GM18498 (cell line): Measurements from ENCODE around the gene ZP3.
"Not testable (repeated sequence)": the region's sequence is repeated elsewhere in the genome, so short reads cannot be mapped to it uniquely, and the experiment has no call there.

Source experiments
- ATAC-seq: cut with Tn5 transposase; IDR thresholded peaks from one replicate; pipeline ENCODE4 v1.9.1; 2021; ENCODE audit warnings: mild to moderate bottlenecking, moderate library complexity; ENCODE audit not compliant: unreplicated experiment

Gene ZP3

DNA sequence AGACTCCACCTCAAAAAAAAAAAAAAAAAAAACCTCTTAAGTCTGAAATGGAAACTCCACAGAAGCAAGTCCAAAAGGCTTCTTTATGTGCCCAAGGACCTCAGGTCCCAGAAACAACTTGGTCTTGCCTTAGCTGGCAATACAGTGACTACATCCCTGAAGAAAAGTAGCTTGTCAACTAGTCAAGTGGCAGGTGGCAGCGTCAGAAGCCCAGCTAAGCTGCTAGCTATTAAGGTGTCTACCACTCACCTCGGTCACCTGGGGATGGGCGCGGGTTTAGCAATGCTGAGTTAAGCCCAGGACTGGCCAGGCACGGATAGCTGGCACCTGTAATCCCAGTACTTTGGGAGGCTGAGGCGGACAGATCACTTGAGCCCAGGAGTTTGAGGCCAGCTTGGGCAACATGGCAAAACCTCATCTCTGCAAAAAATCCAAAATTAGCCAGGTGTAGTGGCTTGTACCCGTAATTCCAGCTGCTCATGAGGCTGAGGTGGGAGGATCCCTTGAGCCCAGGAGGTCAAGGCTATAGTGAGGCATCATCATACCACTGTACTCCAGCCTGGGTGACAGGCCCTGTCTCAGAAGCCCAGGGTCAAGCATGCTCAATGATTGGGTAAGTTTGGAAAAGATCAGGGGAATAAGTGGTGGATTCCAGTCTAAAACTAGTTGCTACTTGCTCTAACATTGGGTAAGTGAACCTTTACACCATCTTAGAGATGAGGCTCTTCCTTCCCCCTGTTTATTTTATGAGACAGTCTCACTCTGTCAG is 14.6 kb downstream of the ZP3 start:
- not testable (repeated sequence) for ATAC-seq

DNA sequence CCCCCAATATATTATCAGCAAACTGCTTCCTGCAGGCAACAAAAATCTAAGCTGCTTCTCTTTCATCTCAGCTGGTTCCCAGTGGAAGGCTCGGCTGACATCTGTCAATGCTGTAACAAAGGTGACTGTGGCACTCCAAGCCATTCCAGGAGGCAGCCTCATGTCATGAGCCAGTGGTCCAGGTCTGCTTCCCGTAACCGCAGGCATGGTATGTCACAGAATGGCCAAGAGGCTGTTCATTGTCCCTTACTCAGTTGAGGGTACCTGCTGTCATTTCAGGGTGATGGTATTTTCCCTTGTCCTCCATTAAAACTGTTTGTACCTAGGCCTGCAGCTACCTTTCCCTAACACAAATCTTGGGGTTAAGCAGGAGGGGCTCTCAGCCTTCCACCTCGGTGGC is 15.7 kb downstream of the ZP3 start:
- not testable (repeated sequence) for ATAC-seq

DNA sequence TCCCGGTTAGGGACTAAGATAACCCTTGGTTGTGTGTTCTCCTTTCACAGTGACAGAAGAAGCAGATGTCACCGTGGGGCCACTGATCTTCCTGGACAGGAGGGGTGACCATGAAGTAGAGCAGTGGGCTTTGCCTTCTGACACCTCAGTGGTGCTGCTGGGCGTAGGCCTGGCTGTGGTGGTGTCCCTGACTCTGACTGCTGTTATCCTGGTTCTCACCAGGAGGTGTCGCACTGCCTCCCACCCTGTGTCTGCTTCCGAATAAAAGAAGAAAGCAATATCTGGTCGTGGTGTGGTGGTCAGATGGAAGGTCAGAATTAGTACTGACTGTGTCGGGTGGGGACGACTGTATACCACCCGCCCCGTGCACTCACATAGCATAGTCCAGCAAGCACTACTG is 17.0 kb downstream of the ZP3 start:
- ATAC-seq = peak; percentile 41

DNA sequence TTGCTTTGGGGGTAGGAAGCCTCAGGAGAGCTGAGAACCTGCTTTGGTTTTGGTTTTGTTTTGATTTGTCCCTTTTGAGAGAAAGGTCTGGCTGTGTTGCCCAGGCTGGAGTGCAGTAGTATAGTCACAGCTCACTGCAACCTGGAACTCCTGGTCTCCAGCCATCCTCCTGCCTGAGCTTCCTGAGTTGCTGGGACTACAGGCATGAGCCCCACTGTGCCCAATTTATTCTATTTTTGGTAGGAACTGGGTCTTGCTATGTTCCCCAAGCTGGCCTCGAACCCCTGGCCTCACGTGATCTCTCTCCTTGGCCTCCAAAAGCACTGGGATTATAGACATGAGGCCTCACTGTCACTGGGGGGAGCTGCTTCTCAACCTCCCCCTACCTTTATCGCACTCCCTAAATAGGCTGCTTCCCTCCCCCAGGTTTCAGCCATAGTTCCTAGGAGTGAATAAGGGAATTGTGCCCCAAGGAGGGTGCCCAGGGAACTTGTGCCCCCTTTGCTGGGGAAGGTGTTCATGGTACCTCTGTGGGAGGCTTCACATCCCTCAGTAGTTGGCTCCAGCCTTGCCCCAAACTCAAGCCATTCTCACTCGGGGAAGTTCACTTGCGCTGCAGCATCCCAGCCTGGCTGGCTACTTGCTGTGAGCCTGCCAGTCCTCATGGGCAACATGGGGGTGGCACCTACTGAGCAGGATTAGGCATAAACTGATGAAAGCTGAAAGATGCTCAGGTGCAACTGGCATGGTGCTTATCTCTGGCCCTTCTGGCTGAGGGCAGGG is 18.1 kb downstream of the ZP3 start:
- ATAC-seq = not testable (repeated sequence)

DNA sequence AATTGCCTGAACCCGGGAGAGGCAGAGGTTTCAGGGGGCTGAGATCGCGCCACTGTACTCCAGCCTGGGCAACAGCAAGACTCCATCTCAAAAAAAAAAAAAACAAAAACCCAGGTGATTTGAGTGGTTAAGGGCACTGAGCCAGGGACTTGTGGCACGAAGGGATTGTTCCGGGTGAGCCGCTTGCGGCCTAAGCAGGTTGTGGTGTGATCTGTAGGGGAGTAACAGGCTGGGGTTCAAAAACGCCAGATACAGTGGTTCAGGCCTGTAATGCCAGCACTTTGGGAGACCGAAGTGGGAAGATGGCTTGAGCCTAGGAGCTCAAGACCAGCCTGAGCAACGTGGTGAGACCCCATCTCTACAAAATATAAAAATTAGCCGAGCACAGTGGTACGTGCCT is 19.1 kb downstream of the ZP3 start:
- ATAC-seq = not testable (repeated sequence)

DNA sequence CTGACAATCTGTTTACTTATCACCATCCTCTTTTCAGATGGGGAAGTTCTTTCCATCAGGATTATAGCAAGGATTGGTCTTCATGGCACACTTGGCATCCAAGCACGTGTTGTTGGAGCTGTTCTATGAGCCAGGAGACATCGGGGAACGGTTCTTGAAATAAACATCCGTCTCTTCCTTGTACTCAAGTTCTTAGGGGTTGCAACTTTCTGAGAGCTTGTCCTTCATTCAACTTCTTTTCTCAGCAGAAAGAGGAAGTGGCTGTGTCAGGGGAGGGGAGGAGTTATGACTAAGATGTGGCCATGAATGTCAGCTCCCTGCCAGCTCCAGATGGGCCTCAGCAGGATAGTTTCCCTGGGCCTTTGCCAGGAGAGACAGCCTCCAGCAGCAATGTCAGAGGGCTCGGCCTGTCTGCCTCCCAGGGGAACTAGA is 20.8 kb downstream of the ZP3 start:
- ATAC-seq = peak; percentile 88

DNA sequence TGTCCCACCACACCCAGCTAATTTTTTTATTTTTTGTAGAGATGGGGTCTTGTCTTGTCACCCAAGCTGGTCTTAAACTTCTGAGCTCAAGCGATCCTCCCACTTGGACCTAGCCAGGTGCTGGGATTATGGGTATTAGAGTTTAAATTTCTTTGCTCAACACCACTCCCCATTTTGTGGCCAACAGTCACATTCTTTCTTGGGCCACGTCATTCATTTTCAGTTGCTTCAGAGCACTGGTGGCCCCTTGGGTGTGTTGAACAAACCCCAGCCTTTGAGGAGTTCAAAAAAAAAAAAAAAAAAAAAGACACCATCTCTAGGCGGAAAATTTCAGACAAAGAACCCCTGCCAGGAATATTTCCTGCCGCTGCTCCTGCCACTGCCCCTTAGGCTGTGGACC is 32.3 kb downstream of the ZP3 start:
- ATAC-seq = not testable (repeated sequence)

DNA sequence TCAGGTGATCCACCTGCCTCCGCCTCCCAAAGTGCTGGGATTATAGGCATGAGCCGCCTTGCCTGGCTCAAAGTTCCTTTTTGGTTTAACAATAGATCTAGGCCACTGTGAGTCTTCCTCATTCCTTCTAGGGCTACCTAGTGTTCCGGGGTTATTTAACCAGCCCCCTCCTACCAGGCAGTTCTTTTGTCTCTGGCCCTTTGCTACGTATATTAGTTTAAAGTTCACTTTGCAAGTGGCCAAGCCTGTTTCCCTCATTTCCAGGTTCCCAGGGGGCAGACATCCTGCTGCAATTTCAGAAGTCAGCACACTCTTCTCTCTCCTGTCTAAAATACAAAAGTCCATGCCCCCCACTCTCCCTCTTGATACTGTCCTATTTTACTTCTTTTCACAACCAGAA is 33.8 kb downstream of the ZP3 start:
- not testable (repeated sequence) for ATAC-seq

DNA sequence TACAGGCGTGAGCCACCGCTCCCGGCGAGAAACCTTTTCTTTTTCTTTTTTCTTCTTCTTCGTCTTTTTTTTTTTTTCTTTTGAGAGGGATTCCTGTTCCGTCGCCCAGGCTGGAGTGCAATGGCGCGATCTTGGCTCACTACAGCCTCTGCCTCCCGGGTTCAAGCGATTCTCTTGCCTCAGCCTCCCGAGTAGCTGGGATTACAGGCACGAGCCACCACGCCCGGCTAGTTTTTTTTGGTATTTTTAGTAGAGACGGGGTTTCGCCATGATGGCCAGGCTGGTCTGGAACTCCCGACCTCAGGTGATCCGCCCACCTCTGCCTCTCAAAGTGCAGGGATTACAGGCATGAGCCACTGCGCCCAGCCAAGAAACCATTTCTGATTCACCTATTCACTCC is 36.0 kb downstream of the ZP3 start:
- ATAC-seq = not testable (repeated sequence)

DNA sequence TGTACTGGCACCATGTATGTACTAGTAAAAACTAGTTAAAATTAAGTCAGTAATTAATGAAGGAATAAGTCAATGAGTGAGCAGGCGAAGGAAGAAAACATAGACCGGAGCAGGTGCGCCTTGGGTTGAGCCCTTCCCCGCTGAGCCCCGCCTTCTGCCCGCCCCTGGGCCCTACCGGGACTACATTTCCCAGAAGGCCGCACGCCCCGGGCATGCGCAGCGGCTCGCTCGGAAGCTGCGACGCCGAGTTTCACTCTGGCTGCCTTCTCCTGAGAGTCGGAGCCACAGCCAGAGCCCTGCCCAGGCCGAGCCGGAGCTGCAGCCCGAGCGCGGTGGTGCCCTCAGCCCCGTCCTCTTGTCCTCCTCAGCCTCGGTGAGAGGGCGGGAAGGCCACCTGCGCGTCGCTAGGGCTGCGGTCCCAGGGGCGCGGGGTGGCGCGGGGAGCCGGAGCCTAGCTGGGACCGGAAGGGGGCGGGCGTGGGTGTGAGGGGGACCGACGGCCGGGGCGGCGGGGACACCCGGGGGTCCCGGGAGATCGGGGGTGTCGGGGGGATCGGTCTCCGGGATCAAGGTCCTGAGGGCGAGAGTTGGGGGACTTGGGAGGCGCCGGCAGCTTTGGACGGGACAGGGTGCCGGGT is 36.8 kb downstream of the ZP3 start, which contains the start of gene DTX2:
Gene DTX2 (plus strand): TSS at position 246 of the 638 bp plus-strand sequence. CDS start 18,801 bp downstream, outside the sequence.
- ATAC-seq = peak; percentile 97

DNA sequence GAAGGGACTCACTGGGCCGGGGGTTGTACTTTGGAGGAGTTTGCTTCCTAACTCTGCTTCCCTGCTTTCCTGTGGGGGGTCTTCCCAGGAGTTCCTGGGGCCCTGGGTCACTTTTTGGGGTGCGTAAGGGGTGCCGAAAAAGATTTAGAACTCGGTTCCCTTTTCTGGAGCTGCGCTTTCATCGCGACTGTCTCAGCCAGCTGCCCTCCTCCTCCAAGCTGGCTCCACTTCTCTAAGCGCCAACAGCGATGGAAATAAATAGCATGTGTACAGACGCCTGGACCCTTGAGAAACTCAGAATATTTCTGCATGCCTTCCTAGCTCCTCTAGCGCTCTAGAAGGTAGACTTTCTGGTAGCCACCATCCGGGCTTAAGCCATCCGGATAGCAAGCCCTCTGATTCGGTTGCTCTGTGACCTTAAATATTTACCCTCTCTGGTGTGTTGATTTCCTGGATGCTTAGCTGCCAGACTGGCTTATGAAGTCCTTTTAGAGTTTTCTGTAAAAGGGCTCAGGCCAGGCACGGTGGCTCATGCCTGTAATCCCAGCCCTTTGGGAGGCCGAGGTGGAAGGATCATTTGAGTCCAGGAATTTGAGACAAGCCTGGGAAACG is 37.6 kb downstream of the ZP3 start:
- ATAC-seq = peak; percentile 17

DNA sequence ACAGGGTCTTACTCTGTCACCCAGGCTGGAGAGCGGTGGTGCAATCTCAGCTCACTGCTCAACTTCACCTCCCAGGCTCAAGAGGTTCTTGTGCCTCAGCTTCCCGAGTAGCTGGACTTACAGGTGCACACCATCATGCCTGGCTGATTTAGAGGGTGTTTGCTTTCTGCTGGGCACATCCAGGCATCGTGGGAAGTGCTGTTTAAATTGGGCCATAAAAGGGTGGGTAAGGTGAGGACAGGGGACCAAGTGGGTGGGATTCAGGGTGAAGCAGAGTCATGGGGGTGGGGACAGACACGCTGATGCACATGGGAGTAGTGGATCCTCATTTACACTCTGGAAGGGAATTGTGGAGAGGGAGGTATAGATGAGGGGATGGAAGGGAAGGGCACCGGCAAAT is 40.2 kb downstream of the ZP3 start:
- ATAC-seq = not testable (repeated sequence)

DNA sequence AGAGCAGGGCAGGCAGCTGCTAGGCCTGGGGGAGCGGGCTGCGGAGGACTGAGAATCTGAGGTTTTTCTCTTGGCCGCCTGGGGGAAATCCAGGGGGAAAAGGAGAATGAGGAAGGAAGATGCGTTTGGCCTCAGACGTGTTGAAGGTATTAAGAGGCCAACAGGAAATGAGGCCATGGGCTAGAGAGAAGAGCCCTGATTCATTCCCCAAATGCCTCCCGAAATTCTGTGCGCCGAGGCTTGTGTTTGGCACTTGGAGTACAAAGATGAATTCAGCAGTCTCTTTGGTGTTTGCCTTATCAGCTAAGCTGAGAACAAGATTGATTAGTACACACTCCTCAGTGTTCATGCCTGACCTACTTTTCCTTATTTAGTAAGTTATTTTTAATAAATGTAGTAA is 41.2 kb downstream of the ZP3 start:
- not testable (repeated sequence) for ATAC-seq

DNA sequence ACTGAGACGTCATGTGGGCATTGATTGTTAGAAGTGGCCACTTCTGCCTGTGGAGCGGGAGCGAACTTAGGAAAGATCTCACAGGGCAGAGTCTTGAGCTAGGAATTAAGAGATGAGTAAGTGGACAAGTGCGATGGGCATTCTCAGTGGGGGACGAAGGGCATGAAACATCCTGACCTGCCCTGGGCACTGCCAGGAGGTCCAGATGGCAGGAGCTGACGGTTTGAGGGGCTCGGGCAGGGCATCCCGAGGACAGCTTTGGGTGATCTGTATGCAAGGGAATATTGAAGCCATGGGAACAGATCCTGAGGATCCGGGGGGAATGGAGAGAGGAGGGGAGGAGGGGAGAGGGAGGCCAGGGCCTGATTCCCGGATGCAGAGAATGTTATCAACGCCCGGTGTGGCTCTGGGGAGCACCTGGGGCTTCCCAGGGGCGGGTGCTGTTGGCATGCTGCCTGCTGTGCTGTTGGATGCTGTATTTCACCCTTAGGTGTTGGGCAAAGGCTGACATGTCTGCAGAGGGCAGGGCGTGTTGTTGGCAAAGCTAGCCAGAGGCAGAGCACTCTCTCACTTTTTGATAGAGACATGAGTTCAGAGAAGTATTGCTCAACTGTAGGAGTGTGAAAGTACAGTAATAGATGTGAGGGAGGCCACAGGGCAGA is 43.1 kb downstream of the ZP3 start:
- peak; percentile 44 for ATAC-seq

DNA sequence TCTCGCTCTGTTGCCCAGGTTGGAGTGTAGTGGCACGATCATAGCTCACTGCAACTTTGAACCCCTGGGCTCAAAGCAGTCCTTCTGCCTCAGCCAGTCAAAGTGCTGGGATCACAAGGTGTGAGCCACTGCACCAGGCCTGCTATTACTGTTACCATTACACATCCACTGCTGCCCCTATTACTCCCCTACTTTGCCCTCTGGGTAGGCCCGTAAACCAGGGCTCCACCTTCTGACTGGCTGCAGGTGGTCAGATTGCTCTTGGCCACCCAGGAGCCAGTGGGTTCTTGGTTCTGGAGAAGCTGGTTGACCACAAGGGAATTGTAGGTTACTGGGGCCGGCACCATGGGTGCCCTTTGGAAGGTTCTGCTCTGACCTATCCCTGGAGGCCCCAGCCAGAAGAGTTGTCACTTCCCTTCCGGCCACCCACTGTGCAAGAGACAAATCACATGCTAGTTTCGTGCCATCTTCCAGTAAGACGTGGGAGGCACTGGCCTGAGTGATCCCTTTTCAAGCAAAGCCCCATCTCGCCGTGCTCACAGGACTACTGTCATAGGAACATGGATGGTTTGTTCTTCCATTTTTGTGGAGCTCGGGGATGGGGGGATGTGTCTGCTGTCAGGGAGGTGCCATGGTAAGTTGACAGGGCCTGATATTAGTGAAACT is 46.9 kb downstream of the ZP3 start:
- ATAC-seq = not testable (repeated sequence)

DNA sequence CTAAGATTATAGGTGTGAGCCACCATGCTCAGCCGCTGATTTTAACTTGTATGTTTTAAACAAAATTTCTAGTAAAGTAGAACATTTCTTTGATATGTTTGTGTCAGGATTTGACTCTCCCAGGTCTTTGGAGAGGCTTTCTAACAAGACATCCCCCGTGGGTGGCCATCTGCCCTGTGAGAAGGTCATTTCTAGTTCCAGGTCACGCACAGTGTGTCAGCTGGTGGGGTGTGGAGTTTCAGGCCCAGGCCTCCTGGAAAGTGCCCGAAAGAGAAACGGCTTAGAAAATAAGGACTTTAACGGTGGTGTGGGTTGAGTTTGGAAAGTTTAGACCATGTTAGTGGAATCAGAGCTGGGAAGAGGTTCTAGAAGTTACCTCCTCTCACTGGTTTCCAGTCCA is 48.3 kb downstream of the ZP3 start:
- not testable (repeated sequence) for ATAC-seq

DNA sequence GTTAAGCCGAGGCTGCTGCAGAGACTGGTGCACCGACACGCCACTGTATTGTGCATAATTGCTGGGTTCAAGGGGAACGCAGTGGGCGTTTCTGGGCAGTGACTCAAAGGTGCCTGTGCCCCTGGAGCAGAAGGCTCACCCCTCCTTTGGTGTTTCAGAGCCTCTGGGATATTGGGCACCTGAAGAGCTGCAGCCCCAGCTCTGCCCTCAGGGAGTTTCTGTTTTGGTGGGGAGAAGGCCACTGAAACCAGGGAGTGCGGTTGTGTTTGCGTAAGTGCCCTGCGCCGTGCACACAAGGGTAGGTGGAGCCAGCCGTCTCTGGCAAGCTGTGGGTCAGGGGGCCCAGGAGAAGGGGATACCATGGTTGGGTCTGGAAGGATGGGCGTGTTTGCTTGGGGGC is 51.5 kb downstream of the ZP3 start:
- not testable (repeated sequence) for ATAC-seq

DNA sequence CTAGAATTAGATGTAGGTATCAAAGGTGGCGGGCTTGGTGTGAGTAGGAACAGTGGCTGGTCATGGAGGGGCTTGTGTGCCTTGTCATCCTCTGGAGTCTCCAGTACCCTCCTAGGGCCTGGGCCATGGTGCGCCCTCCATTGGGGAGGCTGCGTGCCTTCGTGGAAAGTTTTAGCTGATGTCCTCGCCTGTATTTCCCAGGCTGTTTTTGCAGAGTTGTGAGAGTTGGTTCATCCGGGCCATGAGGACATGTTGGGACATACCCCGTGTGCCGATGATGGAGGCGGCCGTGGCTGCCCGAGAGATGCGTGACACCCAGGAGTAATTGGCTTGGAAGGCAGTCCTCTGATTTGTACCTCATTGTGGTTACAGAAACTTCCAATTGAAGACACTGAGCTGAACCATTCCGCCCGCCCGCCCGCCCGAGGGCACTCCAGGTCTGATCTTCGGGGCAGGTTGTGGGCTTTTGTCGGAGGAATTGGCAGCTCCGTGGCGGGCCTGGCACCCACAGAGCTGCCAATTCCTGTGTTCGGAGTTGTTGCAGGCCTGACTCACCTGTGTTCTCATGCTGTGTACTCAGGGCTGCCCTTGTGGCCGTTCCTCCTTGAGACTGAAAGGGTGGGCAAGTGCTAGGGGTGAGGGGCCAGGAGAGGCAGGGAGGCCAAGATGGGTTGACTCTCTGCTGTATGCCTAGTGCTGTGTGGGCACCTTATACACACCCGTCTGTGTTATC is 52.2 kb downstream of the ZP3 start:
- ATAC-seq = not testable (repeated sequence)

DNA sequence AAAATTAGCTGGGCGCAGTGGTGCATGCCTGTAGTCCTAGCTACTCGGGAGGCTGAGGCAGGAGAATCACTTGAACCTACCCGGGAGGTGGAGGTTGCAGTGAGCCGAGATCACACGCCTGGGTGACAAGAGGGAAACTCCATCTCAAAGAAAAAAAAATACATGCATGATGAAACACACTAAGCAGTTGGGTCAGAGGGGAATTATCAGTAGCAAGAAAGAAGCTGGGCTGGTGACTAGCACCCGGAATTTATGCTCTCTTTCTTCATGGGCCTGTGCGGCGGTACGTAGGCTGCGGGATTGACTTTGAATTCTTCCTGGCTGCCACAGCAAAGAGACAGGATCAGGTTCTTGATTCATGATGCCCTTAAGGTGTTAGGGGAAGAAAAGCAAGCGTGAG is 54.9 kb downstream of the ZP3 start:
- ATAC-seq = not testable (repeated sequence)
